CD4-positive, alpha-beta T cell (primary cell): ENCODE measurements around the gene GCNT2. TPM values are rescaled to one million over a fixed set of nuclear protein-coding genes. Genes with fewer than 3 reads are reported as not detected.
A peak's percentile ranks its signal among the peaks of the same experiment; 100 is the strongest.
"Not testable (repeated sequence)": the region's sequence is repeated elsewhere in the genome, so short reads cannot be mapped to it uniquely, and the experiment has no call there.

Experiments used
- ATAC-seq: fragments of 200-7000 bp; cut with Tn5 transposase; one replicate; pipeline ENCODE4 v1.10.0; 2022; ENCODE audit warnings: mild to moderate bottlenecking; ENCODE audit not compliant: poor library complexity
- CTCF ChIA-PET: fragments of 350-600 bp; sonication (Branson Sonifier 250); formaldehyde crosslinking; loops from one replicate; lab custom pipeline; 2021; ENCODE audit warnings: antibody characterized with exemption, inconsistent platforms; lab: Charles Lee
- POLR2A ChIA-PET: fragments of 350-600 bp; sonication (Branson Sonifier 250); formaldehyde crosslinking; loops from one replicate; lab custom pipeline; 2021; ENCODE audit warnings: antibody characterized with exemption, inconsistent platforms; lab: Charles Lee
- DNase-seq, 14 experiments: peaks; one replicate each; pipeline ENCODE4 v3.0.0-alpha.2; 2013 to 2020; ENCODE audit warnings: mixed read lengths in 2 of 14
- H3K27ac ChIP-seq, 2 donors: one replicate each; pipeline versions ENCODE4 v1.5.1 to v1.7.0; 2013; ENCODE audit warnings: low read length in 2 of 2, low read depth in 1 of 2, mild to moderate bottlenecking in 1 of 2
- H3K27me3 ChIP-seq, 2 experiments: 1 replicate in 1 of 2; 2 replicates in 1 of 2; pipeline versions ENCODE4 v1.6.1 to v1.7.0; 2013; ENCODE audit warnings: low read length in 2 of 2, control low read depth in 1 of 2, mild to moderate bottlenecking in 1 of 2, moderate library complexity in 1 of 2; ENCODE audit not compliant: insufficient read depth in 2 of 2, control insufficient read depth in 1 of 2
- H3K36me3 ChIP-seq: one replicate; pipeline ENCODE4 v1.6.1; 2013; ENCODE audit warnings: low read length, control low read depth; ENCODE audit not compliant: insufficient read depth
- H3K4me1 ChIP-seq: one replicate; pipeline ENCODE4 v1.6.1; 2013; ENCODE audit warnings: low read length, control low read depth; ENCODE audit not compliant: insufficient read depth
- H3K4me3 ChIP-seq: one replicate; pipeline ENCODE4 v1.5.1; 2013; ENCODE audit warnings: mild to moderate bottlenecking, low read length, moderate library complexity
- H3K9me3 ChIP-seq, 2 experiments: 1 replicate in 1 of 2; 2 replicates in 1 of 2; pipeline versions ENCODE4 v1.6.1 to v1.7.0; 2013; ENCODE audit warnings: low read length in 2 of 2, mild to moderate bottlenecking in 2 of 2, control low read depth in 1 of 2, moderate library complexity in 1 of 2; ENCODE audit not compliant: control insufficient read depth in 1 of 2, insufficient read depth in 1 of 2
- H3K27ac Mint-ChIP-seq: one replicate; pipeline ENCODE4 v1.8.0; 2020; ENCODE audit warnings: mixed read lengths
- H3K27me3 Mint-ChIP-seq: one replicate; pipeline ENCODE4 v1.8.0; 2021; ENCODE audit warnings: mixed read lengths
- H3K36me3 Mint-ChIP-seq: one replicate; pipeline ENCODE4 v1.8.0; 2021; ENCODE audit warnings: low read depth, mixed read lengths
- H3K4me1 Mint-ChIP-seq: one replicate; pipeline ENCODE4 v1.8.0; 2021; ENCODE audit warnings: low read depth, mixed read lengths
- H3K4me3 Mint-ChIP-seq: one replicate; pipeline ENCODE4 v1.8.0; 2020; ENCODE audit warnings: mild to moderate bottlenecking, mixed read lengths
- H3K9me3 Mint-ChIP-seq: one replicate; pipeline ENCODE4 v1.8.0; 2020; ENCODE audit warnings: mixed read lengths
- intact Hi-C, 2 experiments: fragments of 100-400 bp; cut with DNase I in 1 of 2; cut with micrococcal nuclease in 1 of 2; formaldehyde crosslinking; loops; one replicate each; pipeline versions ENCODE4 v1.15.1 to v1.9.0; 2023 to 2025; cut with DNase I, micrococcal nuclease
- total RNA-seq, 174 experiments: library from RNA in 2 of 174; stranded (reverse) in 2 of 174; gene quantifications; one replicate each; pipeline ENCODE4 v1.2.3 and lab custom pipeline; 2021 to 2026
- TF ChIP-seq, protein P1 (sequence below): fragments of 200-600 bp; IDR thresholded peaks from one replicate; pipeline ENCODE4 v1.8.0; 2022; ENCODE audit warnings: antibody characterized with exemption, mild to moderate bottlenecking

The GCNT2 gene
- total RNA-seq, 2 experiments from 2014 or later: 1.5 to 1.8 TPM

DNA sequence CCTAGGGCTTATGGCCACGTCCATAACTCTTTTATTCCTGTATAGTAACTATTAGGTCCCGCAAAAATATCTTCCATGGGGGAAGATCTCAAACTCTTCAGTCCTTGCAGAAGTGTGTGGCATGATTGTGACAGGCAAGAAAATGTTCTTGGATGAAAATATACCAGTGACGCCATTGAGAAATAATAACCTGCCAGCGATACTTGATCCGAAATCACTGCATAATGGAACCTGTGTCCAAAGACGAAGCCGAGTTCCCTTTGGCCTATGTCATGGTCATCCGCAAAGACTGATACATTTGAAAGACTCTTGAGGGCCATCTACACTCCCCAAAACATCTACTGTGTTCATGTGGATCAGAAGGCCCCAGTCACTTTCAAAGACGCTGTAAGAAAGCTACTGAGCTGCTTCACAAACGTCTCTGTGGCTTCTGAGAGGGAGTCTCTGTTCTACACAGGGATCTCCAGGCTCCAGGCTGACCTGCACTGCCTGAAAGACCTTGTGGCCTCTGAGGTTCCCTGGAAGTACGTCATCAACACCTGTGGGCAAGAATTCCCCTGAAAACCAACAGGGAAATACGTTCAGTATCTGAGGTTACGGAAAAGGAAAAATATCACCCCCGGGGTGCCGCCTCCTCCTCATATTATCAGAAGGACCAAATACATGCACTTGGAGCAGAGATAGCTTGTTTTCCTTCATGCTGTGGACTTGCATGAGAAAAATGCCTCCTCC lies 6.9 kb upstream of the GCNT2 start:
- DNase-seq: no peak
- H3K4me1 Mint-ChIP-seq: peaks cover 5% of the 10 kb centered on the region
- Histone ChIP-seq H3K27me3 (no peaks in the 10 kb centered on the region), H3K4me3 (no peak overlapping the region), H3K27ac (no peak overlapping the region), H3K4me1 (peaks cover 3% of the 10 kb centered on the region), H3K36me3 (no peaks in the 10 kb centered on the region), H3K9me3 (no peaks in the 10 kb centered on the region)
- intact Hi-C loops: loop anchor here in 1 of 2 experiments (10.0 kb wide), 1 partner anchor 981 kb away; no protein-coding TSS in a partner anchor
- H3K4me3 Mint-ChIP-seq: no peak overlapping the region
- TF ChIP-seq, protein P1, sequence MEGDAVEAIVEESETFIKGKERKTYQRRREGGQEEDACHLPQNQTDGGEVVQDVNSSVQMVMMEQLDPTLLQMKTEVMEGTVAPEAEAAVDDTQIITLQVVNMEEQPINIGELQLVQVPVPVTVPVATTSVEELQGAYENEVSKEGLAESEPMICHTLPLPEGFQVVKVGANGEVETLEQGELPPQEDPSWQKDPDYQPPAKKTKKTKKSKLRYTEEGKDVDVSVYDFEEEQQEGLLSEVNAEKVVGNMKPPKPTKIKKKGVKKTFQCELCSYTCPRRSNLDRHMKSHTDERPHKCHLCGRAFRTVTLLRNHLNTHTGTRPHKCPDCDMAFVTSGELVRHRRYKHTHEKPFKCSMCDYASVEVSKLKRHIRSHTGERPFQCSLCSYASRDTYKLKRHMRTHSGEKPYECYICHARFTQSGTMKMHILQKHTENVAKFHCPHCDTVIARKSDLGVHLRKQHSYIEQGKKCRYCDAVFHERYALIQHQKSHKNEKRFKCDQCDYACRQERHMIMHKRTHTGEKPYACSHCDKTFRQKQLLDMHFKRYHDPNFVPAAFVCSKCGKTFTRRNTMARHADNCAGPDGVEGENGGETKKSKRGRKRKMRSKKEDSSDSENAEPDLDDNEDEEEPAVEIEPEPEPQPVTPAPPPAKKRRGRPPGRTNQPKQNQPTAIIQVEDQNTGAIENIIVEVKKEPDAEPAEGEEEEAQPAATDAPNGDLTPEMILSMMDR: no peak
- no peak overlapping the region for H3K27ac Mint-ChIP-seq
- ChIA-PET POLR2A (no interaction called here), CTCF (no interaction called here)
- no peaks in the 10 kb centered on the region for H3K36me3 Mint-ChIP-seq
- ATAC-seq: no peak
- H3K9me3 Mint-ChIP-seq: no peaks in the 10 kb centered on the region
- H3K27me3 Mint-ChIP-seq: peaks cover 7% of the 10 kb centered on the region

GRCh38 chr6:10516953-10517352 lies 4.2 kb upstream of the GCNT2 start:
- no peak for ATAC-seq
- H3K27me3 ChIP-seq: no peaks in the 10 kb centered on the region
- H3K4me3 ChIP-seq: no peak overlapping the region
- TF ChIP-seq, protein P1: no peak
- CTCF ChIA-PET: no interaction called here
- Mint-ChIP-seq H3K9me3 (no peaks in the 10 kb centered on the region), H3K27me3 (no peaks in the 10 kb centered on the region), H3K27ac (no peak overlapping the region), H3K36me3 (no peaks in the 10 kb centered on the region), H3K4me3 (no peak overlapping the region), H3K4me1 (no peaks in the 10 kb centered on the region)
- DNase-seq: no peak
- no peaks in the 10 kb centered on the region for H3K9me3 ChIP-seq
- POLR2A ChIA-PET: no interaction called here
- H3K4me1 ChIP-seq: no peaks in the 10 kb centered on the region
- intact Hi-C loops: loop anchor here in 1 of 2 experiments (10.0 kb wide), 1 partner anchor 978 kb away; no protein-coding TSS in a partner anchor
- no peaks in the 10 kb centered on the region for H3K36me3 ChIP-seq
- no peak overlapping the region for H3K27ac ChIP-seq

DNA sequence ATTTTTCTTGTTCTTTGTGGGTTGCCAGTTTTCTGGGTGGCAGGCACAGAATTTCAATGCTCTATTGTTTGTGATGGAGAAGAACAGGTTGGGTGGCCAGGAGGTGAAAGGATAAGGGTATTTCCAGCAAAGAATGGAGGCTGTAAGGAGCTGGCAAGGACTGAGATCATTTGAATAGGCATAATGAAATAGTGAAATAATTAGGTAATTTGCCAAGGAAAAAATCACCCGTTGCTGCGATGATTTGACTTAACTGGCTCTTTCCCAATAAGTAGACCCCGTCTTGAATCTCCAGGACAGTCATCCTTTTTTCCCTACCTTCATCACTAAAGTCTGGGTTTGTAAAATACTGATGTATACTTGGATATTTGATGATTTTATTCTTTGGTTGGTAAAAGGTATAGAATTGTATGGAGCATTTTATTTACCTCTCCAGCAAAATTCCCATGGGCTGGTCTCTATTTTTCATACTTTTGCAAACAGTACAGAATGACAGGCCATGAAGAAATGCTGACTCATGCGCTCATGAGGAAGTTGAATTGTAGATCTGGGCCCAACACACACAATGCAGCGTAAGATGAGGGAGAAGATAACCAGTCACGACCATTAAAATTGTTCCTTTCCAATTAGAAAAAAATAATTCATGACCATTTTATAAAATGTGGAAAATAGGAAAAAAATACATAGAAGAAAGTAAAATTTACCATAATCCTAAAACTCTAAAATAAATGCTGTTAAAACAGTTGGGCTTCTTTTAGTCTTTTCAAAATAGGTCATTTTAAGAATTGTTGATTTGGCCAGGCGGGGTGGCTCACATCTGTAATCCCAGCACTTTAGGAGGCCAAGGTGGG lies 2.4 kb upstream of the GCNT2 start:
- H3K4me1 Mint-ChIP-seq: no peaks in the 10 kb centered on the region
- intact Hi-C loops: loop anchor here in 1 of 2 experiments (10.0 kb wide), 1 partner anchor 976 kb away; no protein-coding TSS in a partner anchor
- no peak overlapping the region for H3K4me3 Mint-ChIP-seq
- no peak for ATAC-seq
- Histone ChIP-seq H3K36me3 (no peaks in the 10 kb centered on the region), H3K4me1 (no peaks in the 10 kb centered on the region), H3K27me3 (no peaks in the 10 kb centered on the region), H3K9me3 (no peaks in the 10 kb centered on the region), H3K27ac (no peak overlapping the region), H3K4me3 (no peak overlapping the region)
- ChIA-PET CTCF (no interaction called here), POLR2A (no interaction called here)
- peak in 2 of 14 experiments; percentile 40 to 42 for DNase-seq
- H3K27me3 Mint-ChIP-seq: no peaks in the 10 kb centered on the region
- TF ChIP-seq, protein P1: no peak
- H3K9me3 Mint-ChIP-seq: no peaks in the 10 kb centered on the region
- no peak overlapping the region for H3K27ac Mint-ChIP-seq
- H3K36me3 Mint-ChIP-seq: no peaks in the 10 kb centered on the region

GRCh38 chr6:10519408-10519697 lies 1.8 kb upstream of the GCNT2 start:
- H3K4me3 Mint-ChIP-seq, H3K4me1 ChIP-seq, H3K27me3 Mint-ChIP-seq, ATAC-seq, H3K4me1 Mint-ChIP-seq, H3K4me3 ChIP-seq, DNase-seq, H3K9me3 ChIP-seq, H3K27ac ChIP-seq, POLR2A ChIA-PET, H3K27ac Mint-ChIP-seq, H3K36me3 Mint-ChIP-seq, H3K9me3 Mint-ChIP-seq, H3K27me3 ChIP-seq, H3K36me3 ChIP-seq, CTCF ChIA-PET: not testable (repeated sequence)
- intact Hi-C loops: loop anchor here in 1 of 2 experiments (10.0 kb wide), 1 partner anchor 975 kb away; no protein-coding TSS in a partner anchor
